ENCODE data around the gene SPATC1L.

DNA sequence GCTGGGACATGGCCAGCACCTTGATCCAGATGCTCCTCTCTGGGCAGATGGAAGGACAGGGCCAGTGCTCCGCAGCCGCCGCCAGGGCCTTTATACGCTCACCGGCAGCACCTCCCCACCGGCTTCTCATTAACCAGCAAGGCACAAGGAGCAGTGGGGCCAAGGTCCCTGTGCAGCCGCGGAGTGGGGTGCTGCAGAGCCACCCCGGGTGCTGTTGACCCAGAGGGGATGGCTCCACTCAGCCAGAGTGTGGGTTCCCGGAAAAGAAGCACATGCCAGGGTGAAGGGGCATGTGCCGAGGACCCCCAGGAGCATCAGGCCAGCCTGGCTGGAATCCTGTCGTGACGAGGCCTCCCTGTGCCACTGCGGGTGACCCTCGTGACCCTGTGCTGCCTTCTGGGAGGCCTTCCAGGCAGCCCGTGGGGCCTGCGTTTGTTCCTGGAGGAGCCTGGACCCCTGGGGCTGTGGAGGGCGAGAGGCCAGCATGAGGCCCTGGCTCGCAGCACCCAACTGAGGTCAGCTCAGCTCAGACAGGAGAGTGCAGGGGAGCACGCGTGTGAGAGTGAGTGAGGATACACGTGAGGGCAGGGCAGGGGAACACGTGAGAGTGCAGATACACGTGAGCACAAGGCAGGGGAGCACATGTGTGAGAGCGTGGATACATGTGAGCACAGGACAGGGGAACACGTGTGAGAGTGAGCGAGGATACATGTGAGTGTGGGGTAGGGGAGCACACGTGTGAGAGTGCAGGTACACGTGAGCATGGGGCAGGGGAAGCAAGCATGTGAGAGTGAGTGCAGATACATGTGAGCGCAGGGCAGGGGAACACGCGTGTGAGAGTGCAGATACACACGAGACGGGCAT lies 28.5 kb downstream of the SPATC1L start, which contains the start of gene FTCD:
- TF ChIP-seq RNF2 (IDR thresholded peaks at IDR 0.05; ENCODE audit: borderline replicate concordance, low read depth, low read length, missing control alignments, poor library complexity, severe bottlenecking) (no peak), POLR2A (IDR thresholded peaks at IDR 0.05; ENCODE audit: control extremely low read depth in 1 of 2, low read depth in 2 of 2, low read length in 2 of 2) (no peak), TEAD4 (IDR thresholded peaks at IDR 0.05; ENCODE audit: low read depth, low read length) (no peak), CHD2 (IDR thresholded peaks at IDR 0.05; ENCODE audit: low read length) (no peak), TCF12 (IDR thresholded peaks at IDR 0.05; ENCODE audit: low read depth, low read length) (no peak), JUND (IDR thresholded peaks at IDR 0.05; ENCODE audit: low read length) (no peak), YY1 (IDR thresholded peaks at IDR 0.05; ENCODE audit: low read depth, low read length) (no peak), EZH2 (IDR thresholded peaks at IDR 0.05; ENCODE audit: low read depth, low read length, severe bottlenecking) (no peak), EP300 (IDR thresholded peaks at IDR 0.05; ENCODE audit: borderline replicate concordance in 1 of 2, low read depth in 2 of 2, low read length in 2 of 2) (no peak), FOSL1 (IDR thresholded peaks at IDR 0.05; ENCODE audit: insufficient read depth, low read depth, low read length) (no peak), SP2 (IDR thresholded peaks at IDR 0.05; ENCODE audit: low read length) (no peak)
- TF ChIP-seq, protein P1, sequence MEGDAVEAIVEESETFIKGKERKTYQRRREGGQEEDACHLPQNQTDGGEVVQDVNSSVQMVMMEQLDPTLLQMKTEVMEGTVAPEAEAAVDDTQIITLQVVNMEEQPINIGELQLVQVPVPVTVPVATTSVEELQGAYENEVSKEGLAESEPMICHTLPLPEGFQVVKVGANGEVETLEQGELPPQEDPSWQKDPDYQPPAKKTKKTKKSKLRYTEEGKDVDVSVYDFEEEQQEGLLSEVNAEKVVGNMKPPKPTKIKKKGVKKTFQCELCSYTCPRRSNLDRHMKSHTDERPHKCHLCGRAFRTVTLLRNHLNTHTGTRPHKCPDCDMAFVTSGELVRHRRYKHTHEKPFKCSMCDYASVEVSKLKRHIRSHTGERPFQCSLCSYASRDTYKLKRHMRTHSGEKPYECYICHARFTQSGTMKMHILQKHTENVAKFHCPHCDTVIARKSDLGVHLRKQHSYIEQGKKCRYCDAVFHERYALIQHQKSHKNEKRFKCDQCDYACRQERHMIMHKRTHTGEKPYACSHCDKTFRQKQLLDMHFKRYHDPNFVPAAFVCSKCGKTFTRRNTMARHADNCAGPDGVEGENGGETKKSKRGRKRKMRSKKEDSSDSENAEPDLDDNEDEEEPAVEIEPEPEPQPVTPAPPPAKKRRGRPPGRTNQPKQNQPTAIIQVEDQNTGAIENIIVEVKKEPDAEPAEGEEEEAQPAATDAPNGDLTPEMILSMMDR (IDR thresholded peaks at IDR 0.05; ENCODE audit: control extremely low read depth in 1 of 3, insufficient read depth in 1 of 3, low read depth in 1 of 3, low read length in 3 of 3), result no peak
- TF ChIP-seq, protein P2, sequence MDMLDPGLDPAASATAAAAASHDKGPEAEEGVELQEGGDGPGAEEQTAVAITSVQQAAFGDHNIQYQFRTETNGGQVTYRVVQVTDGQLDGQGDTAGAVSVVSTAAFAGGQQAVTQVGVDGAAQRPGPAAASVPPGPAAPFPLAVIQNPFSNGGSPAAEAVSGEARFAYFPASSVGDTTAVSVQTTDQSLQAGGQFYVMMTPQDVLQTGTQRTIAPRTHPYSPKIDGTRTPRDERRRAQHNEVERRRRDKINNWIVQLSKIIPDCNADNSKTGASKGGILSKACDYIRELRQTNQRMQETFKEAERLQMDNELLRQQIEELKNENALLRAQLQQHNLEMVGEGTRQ (IDR thresholded peaks at IDR 0.05; ENCODE audit: low read length), result no peak
